HCT116 (cell line): Measurements from ENCODE around the gene NOP53. TPM values are rescaled to one million over a fixed set of nuclear protein-coding genes. Genes with fewer than 3 reads are reported as not detected.

Experiments used
- ATAC-seq: fragments of 200-7000 bp; cut with Tn5 transposase; 2 replicates; pipeline ENCODE4 v1.9.1; 2020; ENCODE audit warnings: mild to moderate bottlenecking, moderate library complexity
- BruUV-seq: library from RNA; stranded (reverse); fragments of 400-500 nt; replicated peaks from 2 replicates; lab custom pipeline; 2021; lab: Mats Ljungman, UMichigan
- CTCF ChIA-PET: fragments of 300-600 bp; sonication (Branson Sonifier 250); formaldehyde crosslinking; loops from one replicate; lab custom pipeline; 2021; ENCODE audit warnings: antibody characterized with exemption; lab: Charles Lee
- POLR2A ChIA-PET: fragments of 300-600, 350-600 bp; sonication (Branson Sonifier 250); formaldehyde crosslinking; loops from one replicate; lab custom pipeline; 2021; ENCODE audit warnings: antibody characterized with exemption; lab: Charles Lee
- RAD21 ChIA-PET, 2 experiments: fragments of 300-600 bp; sonication (Branson Sonifier 250); formaldehyde crosslinking; loops; one replicate each; lab custom pipeline; 2023; ENCODE audit warnings: low total read pairs in 2 of 2; ENCODE audit not compliant: uncharacterized antibody in 2 of 2, unreplicated experiment in 2 of 2, low non-redundant PET in 1 of 2; lab: Charles Lee
- DNase-seq: peaks from one replicate; pipeline ENCODE4 v3.0.0-alpha.2; 2010; ENCODE audit warnings: low read depth, low spot score
- H2AFZ ChIP-seq: fragments of 200-600 bp; shearing (Covaris generic), sonication (generic); 2 replicates; pipeline ENCODE4 v1.6.1; 2017; ENCODE audit warnings: low read depth, mixed run types, mixed read lengths, antibody characterized with exemption, low read length; ENCODE audit not compliant: poor library complexity, severe bottlenecking
- H3K27ac ChIP-seq: 2 replicates; pipeline ENCODE4 v1.5.1; 2012; ENCODE audit warnings: low read depth, low read length
- H3K27me3 ChIP-seq: fragments of 200-600 bp; sonication (generic); 2 replicates; pipeline ENCODE4 v1.6.1; 2016; ENCODE audit warnings: mixed run types, low read length, mixed read lengths; ENCODE audit not compliant: insufficient read depth
- H3K36me3 ChIP-seq, 2 experiments: fragments of 200-500 bp in 1 of 2; fragments of 200-600 bp in 1 of 2; sonication (Bioruptor generic) in 1 of 2; sonication (generic) in 1 of 2; 2 replicates each; pipeline versions ENCODE4 v1.5.1 to v1.6.1; 2014 to 2016; ENCODE audit warnings: low read length in 2 of 2, inconsistent platforms in 1 of 2, mixed read lengths in 1 of 2, mixed run types in 1 of 2; ENCODE audit not compliant: insufficient read depth in 2 of 2, control insufficient read depth in 1 of 2
- H3K4me1 ChIP-seq, 2 experiments: fragments of 200-600 bp in 1 of 2; sonication (generic) in 1 of 2; 2 replicates each; pipeline versions ENCODE4 v1.5.1 to v1.6.1; 2012 to 2017; ENCODE audit warnings: low read length in 2 of 2, inconsistent platforms in 1 of 2, mild to moderate bottlenecking in 1 of 2, mixed read lengths in 1 of 2, mixed run types in 1 of 2, moderate library complexity in 1 of 2; ENCODE audit not compliant: insufficient read depth in 2 of 2, control insufficient read depth in 1 of 2
- H3K4me2 ChIP-seq: fragments of 200-600 bp; sonication (generic); 2 replicates; pipeline ENCODE4 v1.6.1; 2017; ENCODE audit warnings: mixed run types, low read length, mixed read lengths
- H3K4me3 ChIP-seq, 2 experiments: fragments of 200-600 bp in 1 of 2; sonication (generic) in 1 of 2; replicated peaks in 1 of 2; 2 replicates each; pipeline ENCODE4 v1.5.1; 2011 to 2016; ENCODE audit warnings: low read length in 2 of 2, control low read depth in 1 of 2, low read depth in 1 of 2, mild to moderate bottlenecking in 1 of 2, mixed read lengths in 1 of 2, mixed run types in 1 of 2
- H3K79me2 ChIP-seq: fragments of 200-600 bp; sonication (generic); 2 replicates; pipeline ENCODE4 v1.6.1; 2017; ENCODE audit warnings: mild to moderate bottlenecking, mixed run types, low read length, moderate library complexity, mixed read lengths; ENCODE audit not compliant: insufficient read depth
- H3K9ac ChIP-seq: fragments of 200-600 bp; sonication (generic); 2 replicates; pipeline ENCODE4 v1.6.1; 2016; ENCODE audit warnings: low read length, mixed read lengths
- H3K9me2 ChIP-seq: fragments of 200-600 bp; sonication (generic), shearing (Covaris generic); 2 replicates; pipeline ENCODE4 v1.6.1; 2017; ENCODE audit warnings: mixed run types, mild to moderate bottlenecking, moderate library complexity; ENCODE audit not compliant: insufficient read depth
- H3K9me3 ChIP-seq, 2 experiments: fragments of 200-500 bp in 1 of 2; fragments of 200-600 bp in 1 of 2; sonication (Bioruptor generic) in 1 of 2; sonication (generic) in 1 of 2; 2 replicates each; pipeline ENCODE4 v1.6.1; 2014 to 2017; ENCODE audit warnings: low read length in 2 of 2, mixed read lengths in 2 of 2, inconsistent platforms in 1 of 2, low read depth in 1 of 2, mild to moderate bottlenecking in 1 of 2, mixed run types in 1 of 2, moderate library complexity in 1 of 2; ENCODE audit not compliant: control insufficient read depth in 1 of 2, insufficient read depth in 1 of 2
- H4K20me1 ChIP-seq: fragments of 200-600 bp; sonication (generic), shearing (Covaris generic); 2 replicates; pipeline ENCODE4 v1.6.1; 2017; ENCODE audit warnings: mixed run types, mild to moderate bottlenecking, moderate library complexity; ENCODE audit not compliant: insufficient read depth
- ATF3 ChIP-seq: IDR thresholded peaks from 2 replicates; pipeline ENCODE4 v1.6.1; 2012
- EGR1 ChIP-seq: IDR thresholded peaks from 2 replicates; pipeline ENCODE4 v1.6.1; 2012; ENCODE audit warnings: low read depth
- ELF1 ChIP-seq: IDR thresholded peaks from 2 replicates; pipeline ENCODE4 v1.6.1; 2012; ENCODE audit warnings: low read depth, borderline replicate concordance
- JUND ChIP-seq: IDR thresholded peaks from 2 replicates; pipeline ENCODE4 v1.6.1; 2012
- RAD21 ChIP-seq: IDR thresholded peaks from 2 replicates; pipeline ENCODE4 v1.6.1; 2012; ENCODE audit warnings: low read depth, mild to moderate bottlenecking
- REST ChIP-seq: IDR thresholded peaks from 2 replicates; pipeline ENCODE4 v1.6.1; 2012; ENCODE audit warnings: low read depth
- SIN3A ChIP-seq: IDR thresholded peaks from 2 replicates; pipeline ENCODE4 v1.6.1; 2012; ENCODE audit warnings: low read depth
- TCF7L2 ChIP-seq: IDR thresholded peaks from 2 replicates; pipeline ENCODE4 v1.7.0; 2011; ENCODE audit warnings: borderline replicate concordance, inconsistent platforms; ENCODE audit not compliant: insufficient read depth, insufficient read length; ENCODE audit errors: extremely low read depth
- ZBTB33 ChIP-seq: IDR thresholded peaks from 2 replicates; pipeline ENCODE4 v1.6.1; 2011; ENCODE audit warnings: mild to moderate bottlenecking, low read length, moderate library complexity; ENCODE audit not compliant: insufficient replicate concordance; ENCODE audit errors: extremely low read depth
- intact Hi-C: fragments of 100-400 bp; cut with micrococcal nuclease; formaldehyde crosslinking; loops from 2 replicates; pipeline ENCODE4 v1.10.0; 2022
- total RNA-seq: library from RNA; stranded (reverse); gene quantifications from one replicate; pipeline ENCODE4 v1.2.1, GENCODE V29; 2021; ENCODE audit not compliant: unreplicated experiment

Gene NOP53
- total RNA-seq, 1 experiment from 2014 or later, result 322 TPM

GRCh38 chr19:47754206-47755064 lies 9.1 kb downstream of the NOP53 start:
- no peak for ATAC-seq
- CTCF ChIA-PET, result interaction anchor here (2.3 kb wide), 1 partner anchor 11 kb away, joined by 7 read pairs; no protein-coding TSS in a partner anchor
- no peak overlapping the region for H3K27ac ChIP-seq
- H3K9ac ChIP-seq, result no peak overlapping the region
- DNase-seq, result no peak
- H3K79me2 ChIP-seq, result peaks cover 20% of the 10 kb centered on the region
- H4K20me1 ChIP-seq, result peaks cover 6% of the 10 kb centered on the region; the same call in 1 of the 2 replicates
- intact Hi-C loops, result no loop called here
- peaks cover 41 to 80% of the 10 kb centered on the region in 2 experiments for H3K36me3 ChIP-seq
- H3K4me3 ChIP-seq, result no peak overlapping the region
- H3K9me2 ChIP-seq, result no peaks in the 10 kb centered on the region
- POLR2A ChIA-PET, result no interaction called here
- no peak overlapping the region for H2AFZ ChIP-seq
- no peak overlapping the region for H3K4me2 ChIP-seq
- RAD21 ChIA-PET, result no interaction called here
- no peak for TF ChIP-seq EGR1
- no peak for TF ChIP-seq TCF7L2
- TF ChIP-seq ATF3, result no peak
- TF ChIP-seq RAD21, result no peak
- TF ChIP-seq JUND, result no peak
- TF ChIP-seq SIN3A, result no peak
- no peak for TF ChIP-seq ELF1
- no peak for TF ChIP-seq REST
- no peak for TF ChIP-seq ZBTB33
- H3K9me3 ChIP-seq, result no peaks in the 10 kb centered on the region
- no peaks in the 10 kb centered on the region for H3K4me1 ChIP-seq
- H3K27me3 ChIP-seq, result no peaks in the 10 kb centered on the region
- no TSS peak for BruUV-seq
